Measurements from ENCODE around the gene SCIN.
"Not testable (repeated sequence)": the region's sequence is repeated elsewhere in the genome, so short reads cannot be mapped to it uniquely, and the experiment has no call there.

SCIN gene

DNA sequence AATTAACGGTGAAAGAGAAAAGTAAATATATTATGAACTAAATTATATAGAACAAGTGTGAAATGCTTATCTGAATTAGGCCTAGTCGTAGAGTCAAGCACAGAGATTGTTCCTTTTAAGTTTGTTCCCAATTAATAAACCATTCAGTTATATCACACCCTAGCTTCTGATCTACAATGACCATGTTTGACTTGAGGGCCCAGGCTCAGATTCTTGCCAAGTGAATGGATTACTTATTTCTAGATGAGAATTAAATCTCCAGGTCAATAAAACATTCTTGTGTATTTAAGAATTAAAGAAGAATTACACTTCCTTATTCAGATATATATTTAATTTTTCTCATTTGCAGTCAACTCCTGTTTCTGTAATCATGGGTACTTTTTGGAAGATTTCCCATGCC, 79.6 kb downstream of the SCIN start:
- DNase-seq, result no peak

DNA sequence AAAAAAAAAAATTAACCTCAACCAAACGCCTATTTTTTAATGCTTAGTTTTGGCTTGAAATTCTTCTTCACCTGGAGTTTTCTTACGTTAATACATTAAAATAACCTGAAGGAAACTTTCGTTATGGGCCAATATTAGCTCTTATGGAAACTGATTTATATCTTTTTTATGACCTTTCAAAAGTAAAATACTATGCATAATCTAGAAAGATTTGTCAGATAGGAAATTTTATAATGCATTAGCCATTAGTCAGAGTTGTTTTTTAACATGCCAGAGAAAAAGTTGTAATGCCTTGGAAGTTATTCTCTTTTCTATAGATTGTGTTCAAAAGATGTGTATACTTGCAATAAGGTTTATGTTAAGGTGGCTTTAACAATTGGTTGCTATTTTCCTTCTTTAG, 82.6 kb downstream of the SCIN start:
- no peak for DNase-seq

DNA sequence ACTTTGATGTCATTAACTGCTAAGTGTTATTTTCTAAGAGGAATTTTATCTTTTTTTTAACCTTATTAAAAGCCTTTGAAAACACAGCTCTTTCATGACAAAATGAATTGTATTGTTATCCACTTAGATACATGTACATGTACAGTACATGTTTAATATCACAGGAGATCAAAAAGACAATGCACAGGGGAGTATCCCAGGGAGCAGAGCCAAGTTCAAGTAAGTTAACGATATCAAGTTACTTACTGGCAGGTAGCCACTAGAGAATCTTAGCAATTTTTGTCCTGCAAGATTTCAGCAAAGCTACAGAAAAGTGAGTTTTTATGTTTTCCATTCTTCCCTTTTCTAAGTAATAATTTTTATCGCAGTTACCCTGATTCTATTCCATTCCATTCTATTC, 83.0 kb downstream of the SCIN start:
- DNase-seq, result no peak

DNA sequence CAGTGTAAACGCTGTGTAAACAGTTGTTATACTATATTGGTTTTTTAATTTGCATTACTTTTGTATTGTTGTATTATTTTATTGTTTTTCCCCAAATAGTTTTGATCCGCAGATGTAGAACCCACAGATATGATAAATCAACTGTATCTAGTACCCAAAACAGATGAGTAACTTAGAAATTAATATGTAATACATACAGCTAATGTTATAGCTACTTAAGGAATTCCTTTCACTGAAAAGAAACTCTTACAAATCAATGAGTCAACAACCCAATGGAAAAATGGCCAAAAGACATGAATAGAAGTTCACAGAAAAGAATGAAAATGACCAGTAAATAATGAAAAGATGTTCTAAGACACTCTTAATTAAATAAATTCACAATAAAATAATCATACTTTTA, 84.6 kb downstream of the SCIN start:
- DNase-seq, result no peak

DNA sequence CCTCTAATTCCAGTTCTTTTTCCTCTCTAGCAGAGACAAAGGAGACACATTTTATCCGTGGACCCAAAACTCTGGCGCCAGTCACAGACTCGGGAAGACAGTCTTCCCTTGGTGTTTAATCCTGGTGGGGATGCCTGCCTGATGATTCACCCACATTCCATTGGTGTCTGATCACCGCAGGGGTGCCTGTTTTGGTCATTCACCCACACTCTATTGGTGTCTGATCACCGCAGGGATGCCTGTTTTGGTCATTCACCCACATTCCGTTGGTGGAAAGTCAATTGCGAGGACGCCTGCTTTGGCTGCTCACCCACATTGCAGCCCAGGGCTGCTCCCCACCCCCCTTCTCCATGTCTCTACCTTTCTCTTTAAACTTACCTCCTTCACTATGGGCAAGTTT, 89.9 kb downstream of the SCIN start:
- not testable (repeated sequence) for DNase-seq

DNA sequence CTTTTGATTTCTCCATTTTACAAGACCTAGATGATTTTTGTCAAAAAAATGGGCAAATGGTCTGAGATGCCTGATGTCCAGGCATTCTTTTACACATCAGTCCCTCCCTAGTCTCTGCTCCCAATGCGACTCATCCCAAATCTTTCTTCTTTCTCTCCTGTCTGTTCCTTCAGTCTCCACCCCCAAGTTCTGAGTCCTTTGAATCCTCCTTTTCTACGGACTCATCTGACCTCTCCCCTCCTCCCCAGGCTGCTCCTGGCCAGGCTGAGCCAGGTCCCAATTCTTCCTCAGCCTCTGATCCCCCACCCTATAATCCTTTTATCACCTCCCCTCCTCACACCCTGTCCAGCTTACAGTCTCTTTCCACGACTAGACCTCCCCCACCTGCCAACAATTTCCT, 90.5 kb downstream of the SCIN start:
- DNase-seq, result not testable (repeated sequence)

DNA sequence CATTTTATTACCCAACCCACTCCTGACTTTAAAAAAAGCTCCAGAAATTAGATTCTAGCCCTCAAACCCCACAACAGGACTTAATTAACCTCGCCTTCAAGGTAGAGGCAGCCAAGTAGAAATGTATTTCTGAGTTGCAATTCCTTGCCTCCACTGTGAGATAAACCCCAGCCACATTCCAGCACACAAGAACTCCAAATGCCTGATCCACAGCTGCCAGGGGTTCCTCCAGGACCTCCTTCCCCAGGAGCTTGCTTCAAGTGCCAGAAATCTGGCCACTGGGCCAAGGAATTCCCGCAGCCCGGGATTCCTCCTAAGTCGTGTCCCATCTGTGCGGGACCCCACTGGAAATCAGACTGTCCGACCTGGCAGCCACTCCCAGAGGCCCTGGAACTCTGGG, 91.1 kb downstream of the SCIN start:
- DNase-seq, result no peak

DNA sequence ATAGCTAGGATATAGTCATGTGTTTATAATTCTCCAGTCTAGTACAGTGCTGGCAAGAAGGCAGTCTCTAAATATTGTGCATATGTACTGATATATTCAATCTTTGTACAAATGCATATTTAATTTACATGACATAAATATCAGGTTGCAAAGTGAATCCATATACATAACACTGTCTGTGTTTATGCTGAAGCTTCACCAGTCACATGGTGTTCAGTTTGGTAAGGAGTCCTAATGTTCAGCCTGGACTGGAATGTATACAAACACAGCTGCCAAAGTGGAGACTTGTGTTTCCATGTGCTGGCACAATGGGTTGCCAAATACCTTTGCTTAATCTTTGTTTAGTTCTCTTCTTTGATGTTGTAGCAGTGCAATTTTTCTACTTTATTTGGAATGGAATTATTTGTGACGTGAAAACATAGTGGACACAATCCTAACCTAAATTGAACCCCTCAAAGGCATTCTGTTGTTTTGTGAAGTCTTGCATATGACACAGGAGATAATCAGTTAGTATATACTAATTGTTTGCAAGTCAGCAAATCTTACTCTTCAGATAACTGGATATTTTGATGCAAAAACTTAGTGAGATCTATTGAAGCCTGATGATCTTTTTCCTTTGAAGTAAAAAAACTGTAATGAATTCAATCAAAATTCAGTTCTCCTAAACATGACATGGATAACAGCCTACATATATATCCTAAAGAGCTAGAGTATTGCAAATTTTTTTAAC, 99.6 kb downstream of the SCIN start:
- no peak for DNase-seq

DNA sequence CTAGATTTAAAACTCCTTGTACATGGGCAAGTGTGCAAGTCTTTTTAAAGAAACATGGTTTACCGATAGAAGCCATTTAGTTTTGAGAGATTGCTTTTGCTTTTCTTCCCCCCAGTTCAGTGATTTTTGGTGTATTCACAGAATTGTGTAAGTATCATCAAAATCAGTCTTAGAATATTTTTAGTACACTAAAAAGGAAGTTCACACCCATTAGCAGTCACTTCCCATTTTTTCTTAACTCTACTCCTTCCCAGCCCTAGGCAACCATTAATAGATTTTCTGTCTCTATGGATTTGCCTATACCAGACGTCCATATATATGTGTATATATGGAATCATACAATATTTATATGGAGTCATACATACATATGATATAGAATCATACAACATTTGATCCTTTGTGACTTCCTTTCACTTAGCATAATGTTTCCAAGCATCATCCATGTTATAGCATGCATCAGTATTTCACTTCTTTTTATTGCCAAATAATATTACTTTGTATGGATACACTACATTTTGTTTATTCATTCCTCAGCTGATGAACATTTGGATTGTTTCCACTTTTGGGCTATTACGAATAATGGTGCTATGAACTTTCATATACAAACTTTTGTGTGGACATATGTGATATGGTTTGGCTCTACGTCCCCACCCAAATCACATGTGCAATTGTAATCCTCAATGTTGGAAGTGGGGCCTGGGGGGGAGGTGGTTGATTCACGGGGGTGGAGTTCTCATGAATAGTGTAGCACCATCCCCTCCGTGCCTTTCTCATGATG, 100.4 kb downstream of the SCIN start:
- DNase-seq, result no peak

DNA sequence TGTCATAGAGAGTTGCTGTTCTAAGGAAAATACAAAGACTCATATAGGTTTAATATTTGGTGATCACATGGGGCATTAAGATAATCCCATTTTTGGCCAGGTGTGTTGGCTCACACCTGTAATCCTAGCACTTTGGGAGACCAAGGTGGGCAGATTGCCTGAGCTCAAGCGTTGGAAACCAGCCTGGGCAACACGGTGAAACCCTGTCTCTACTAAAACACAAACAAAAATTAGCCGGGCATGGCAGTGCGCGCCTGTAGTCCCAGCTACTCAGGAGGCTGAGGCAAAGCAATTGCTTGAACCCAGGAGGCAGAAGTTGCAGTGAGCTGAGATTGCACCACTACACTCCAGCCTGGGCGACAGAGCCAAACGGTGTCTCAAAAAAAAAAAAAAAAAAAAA, 102.9 kb downstream of the SCIN start:
- DNase-seq, result not testable (repeated sequence)

DNA sequence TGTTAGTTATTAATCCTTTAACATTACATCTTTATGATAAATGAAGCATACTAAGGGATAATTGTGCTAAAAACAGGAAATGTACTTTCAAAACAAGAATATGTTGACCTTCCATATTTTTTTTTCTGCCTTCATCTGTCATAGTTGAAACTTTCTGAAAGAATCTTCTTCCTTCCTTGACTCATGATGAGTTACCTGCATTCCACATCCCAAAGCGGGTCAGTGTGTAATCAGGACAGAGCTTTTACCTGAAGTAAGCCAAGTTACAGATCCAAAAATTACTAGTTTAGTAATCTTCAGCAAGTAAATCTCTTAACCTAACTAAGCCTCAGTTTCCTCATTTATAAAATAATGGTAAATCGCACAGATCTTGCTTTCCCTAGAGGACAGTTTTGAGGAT, 103.5 kb downstream of the SCIN start:
- no peak for DNase-seq

DNA sequence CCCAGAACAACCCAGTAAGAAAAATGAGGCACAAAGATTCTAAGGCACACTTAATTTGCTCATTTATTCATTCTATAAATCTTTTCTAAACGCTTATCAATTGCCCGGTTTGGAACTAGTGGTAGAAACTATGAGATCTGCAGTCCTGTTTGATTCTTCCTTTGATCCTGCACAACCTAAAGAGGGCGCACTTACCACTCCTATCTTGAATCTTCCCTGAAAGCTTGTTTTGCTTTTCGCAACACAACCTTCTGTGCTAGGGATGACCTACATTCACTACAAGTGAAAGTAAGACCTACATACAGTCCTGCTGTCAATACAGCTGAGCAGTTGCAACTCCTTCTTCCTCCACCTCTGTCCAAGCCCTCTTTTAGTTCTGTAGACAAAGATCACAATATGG, 104.3 kb downstream of the SCIN start:
- no peak for DNase-seq

DNA sequence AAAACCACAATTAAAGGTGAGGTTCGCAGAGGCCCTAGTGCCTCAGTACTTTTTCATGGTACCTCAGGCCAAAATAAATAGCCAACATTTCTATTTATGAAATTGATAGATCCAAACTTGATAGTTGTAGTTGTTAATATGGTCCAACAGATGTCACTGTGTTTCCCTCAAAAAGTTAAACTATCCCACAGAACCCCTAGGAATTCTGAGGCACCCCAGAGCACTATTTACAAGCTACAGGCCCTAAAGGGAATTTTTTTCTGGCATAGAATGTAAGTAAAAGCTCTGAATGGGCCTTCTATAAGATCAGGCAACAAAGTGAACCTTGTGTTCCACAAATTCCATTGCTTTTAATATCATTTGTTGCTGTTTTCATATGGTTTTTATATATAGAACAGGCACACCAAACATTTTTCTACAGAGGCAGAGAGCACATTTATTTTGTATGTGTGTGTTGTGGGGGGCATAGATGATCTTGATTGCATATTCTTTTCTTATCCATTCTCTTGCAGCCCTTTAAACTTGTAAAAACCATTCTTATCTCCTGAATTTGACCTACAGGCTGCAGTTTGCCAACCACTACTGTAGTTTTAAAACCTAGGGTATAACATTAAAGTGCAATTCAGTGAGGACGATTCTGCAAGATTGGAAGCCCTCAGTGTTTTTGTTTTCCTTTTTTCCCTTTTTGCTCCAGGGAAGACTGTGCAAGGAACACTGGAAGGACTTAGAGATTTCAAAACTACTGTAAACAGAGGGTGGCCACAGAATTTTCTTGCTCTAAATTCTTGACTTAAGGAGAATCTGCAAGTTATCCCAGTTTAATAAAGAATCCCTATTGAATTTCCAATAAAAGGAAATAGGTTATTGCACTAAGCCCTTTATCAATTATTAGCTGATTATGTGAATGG, 113.4 kb downstream of the SCIN start:
- DNase-seq, result no peak

DNA sequence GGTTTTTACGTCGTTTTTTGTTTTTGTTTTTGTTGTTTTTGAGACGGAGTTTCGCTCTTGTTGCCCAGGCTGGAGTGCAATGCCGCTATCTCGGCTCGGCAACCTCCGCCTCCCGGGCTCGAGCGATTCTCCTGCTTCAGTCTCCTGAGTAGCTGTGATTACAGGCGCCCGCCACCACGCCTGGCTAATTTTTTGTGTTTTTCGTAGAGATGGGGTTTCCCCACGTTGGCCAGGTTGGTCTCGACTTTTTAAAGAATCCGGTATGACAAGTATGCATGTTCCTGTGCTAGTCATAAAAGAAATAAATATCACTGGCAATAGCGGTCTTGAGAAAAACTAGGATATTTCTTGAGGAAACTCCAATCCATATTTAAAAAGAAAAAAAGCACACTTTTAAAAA, 114.2 kb downstream of the SCIN start:
- no peak for DNase-seq

DNA sequence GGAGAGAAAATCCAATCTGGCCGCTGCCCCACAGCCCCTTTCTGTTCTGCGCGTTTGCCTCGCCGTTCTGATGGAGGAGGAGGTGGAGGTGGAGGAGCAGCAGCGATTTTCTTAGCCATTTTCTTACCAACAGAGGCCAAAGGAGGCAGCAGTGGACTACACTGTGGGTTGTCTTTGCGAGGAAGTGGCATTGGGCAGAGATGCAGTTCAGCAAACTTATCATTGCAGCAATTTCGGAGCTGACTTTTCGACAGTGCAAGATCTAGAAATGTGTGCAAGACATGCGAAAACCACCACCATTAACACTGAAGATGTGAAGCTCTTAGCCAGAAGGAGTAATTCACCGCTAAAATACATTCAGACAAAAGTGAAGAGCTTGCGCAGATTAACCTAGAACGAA, 115.0 kb downstream of the SCIN start:
- peak; percentile 79 for DNase-seq

DNA sequence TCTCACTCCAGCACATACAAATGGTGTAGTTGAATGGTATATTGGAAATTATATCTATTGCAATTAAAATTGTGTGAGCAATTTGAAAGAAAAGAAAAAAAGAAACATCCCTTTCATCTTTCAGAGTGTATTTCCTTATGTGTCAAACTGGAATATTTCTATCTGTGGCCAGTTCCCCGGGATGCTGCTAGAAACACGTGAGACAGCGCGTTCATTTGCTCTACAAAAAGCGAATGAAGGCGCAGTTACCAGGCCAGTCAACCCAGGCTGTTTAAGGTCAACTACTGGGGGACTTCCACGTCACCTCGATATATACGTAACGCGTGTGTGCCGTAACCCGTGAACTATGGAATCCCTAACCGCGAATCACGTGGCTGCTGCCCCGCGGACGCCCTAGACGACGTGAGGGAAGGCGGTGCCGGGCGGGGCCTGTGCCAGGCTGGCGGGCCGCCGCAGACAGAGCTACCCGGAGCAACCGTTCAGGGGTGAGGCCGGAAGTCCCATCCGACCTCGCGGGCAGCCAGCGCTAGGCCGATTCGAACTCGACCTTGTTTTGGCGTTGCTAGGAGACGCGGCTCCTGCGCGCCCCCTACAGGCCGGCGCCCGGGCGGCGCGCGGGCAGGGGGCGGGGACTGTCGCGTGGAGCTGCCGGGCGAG, 115.8 kb downstream of the SCIN start:
- DNase-seq, result peak; percentile 92

DNA sequence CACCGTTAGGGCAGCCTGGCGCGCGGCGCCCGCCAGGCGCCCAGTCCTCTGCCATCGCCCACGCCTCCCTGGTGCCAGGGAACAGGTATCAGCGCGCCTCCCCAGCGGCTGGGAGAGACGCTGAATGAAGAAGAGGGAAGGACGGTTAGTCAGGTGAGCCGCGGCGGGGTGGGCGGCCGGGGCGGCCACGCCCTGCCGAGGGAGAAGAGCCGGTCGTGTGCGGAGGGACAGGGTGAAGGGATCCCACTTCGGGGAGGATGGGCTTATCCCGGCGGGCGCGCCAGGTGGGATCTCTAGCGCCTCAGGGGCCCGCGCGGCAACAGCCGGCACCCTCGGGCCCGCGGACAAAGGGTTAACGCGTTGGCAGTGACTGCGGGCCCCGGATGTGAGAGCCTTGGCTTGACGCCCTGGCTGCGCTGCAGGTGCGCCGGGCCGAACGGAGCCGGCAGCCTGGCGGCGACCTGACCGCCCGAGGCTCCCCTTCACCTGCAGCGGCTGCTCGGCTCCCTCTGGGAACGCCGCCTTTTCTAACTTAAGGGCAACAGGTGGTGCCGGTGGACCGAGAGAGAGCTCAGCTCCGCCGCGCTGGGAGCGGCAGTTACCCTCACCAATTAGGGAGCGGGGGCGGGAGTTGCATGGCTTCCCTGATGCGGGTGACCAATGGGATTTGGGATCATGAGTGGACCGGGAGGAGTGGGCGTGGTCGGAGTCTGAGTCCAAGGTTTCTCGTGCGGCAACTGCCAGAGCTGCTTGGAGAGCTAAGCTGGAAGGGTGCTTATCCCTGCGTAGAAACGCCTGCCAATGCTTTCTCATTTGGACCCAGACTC, 116.6 kb downstream of the SCIN start, which contains the start of gene ARL4A:
TSS of gene ARL4A (plus strand) at position 743 of the 827 bp plus-strand sequence. CDS start 622 bp downstream, outside the sequence.
- DNase-seq, result peak; percentile 96

DNA sequence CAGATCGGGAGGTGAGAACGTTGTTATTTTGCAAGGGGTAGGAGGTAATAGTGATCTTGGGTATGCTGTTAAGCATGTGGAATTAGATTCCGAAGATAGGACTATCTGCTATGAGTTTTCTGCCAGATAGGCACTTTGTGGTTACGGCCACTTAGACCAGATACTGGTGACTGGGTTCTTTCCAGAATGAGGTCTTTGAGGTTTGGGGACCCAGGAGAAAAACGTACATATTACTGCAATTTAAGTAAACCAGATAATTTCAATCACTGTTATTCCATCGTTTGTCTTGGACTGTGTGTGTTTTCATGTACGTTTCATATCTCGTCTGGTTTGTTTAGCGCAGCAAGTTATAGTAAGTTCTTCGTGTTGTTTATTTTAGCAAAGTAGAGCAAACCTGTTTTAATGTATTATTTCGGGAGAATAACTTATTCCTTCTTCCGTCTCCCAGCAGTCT, 117.2 kb downstream of the SCIN start:
- DNase-seq, result no peak

DNA sequence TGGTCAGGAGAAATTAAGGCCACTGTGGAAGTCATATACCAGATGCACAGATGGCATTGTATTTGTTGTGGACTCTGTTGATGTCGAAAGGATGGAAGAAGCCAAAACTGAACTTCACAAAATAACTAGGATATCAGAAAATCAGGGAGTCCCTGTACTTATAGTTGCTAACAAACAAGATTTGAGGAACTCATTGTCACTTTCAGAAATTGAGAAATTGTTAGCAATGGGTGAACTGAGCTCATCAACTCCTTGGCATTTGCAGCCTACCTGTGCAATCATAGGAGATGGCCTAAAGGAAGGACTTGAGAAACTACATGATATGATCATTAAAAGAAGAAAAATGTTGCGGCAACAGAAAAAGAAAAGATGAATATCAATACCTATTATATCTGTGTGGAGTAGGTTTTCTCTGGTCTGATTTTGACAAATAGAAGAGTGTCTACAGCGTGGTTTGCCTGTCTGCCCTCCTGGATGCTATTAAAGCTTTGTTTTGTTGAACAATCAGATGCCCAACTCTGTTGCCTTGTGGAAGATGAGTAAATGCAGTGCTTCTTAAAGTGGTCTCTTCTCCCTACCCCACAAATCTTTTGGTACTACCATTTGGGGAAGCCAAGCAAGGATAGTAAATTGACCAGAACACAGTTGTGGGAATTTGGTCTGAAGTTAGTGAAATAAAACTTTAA, 118.1 kb downstream of the SCIN start:
- not testable (repeated sequence) for DNase-seq

DNA sequence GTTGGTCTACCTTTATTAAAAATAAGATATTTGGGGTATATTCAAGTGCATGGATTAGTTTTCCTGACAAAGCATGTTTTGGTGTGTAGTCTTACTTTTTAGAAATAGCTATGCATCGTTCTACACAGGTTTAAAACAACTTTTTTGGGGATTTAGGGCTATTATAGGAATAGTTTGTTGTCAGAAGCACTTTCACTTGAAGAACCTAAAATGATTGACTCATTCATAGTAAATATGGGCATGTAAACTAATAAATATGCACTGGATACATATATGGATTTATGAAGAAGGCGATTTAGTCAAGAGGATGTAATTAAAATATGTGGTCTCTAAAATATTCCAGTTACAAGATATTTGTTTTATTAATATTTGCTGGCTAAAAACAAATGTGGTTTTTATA, 118.9 kb downstream of the SCIN start:
- DNase-seq, result no peak
